WTC11 (cell line): ENCODE data around the gene AGO3. TPM values are rescaled to one million over a fixed set of nuclear protein-coding genes. Genes with fewer than 3 reads are reported as not detected.

Source experiments
- ATAC-seq: fragments of 200-7000 bp; cut with Tn5 transposase; 2 replicates; pipeline ENCODE4 v1.10.0; 2021; ENCODE audit warnings: mild to moderate bottlenecking, moderate library complexity
- CTCF ChIA-PET: fragments of 300-600 bp; sonication (Branson Sonifier 250); formaldehyde crosslinking; loops from one replicate; lab custom pipeline; 2021; ENCODE audit warnings: antibody characterized with exemption; lab: Charles Lee
- POLR2A ChIA-PET: fragments of 350-600 bp; sonication (Branson Sonifier 250); formaldehyde crosslinking; loops from one replicate; lab custom pipeline; 2021; ENCODE audit warnings: antibody characterized with exemption; lab: Charles Lee
- DNase-seq: peaks from one replicate; pipeline ENCODE4 v3.0.0; 2021; ENCODE audit warnings: low spot score
- H3K27ac Mint-ChIP-seq: 2 replicates; pipeline ENCODE4 v1.8.0; 2021; ENCODE audit warnings: mixed read lengths
- H3K27me3 Mint-ChIP-seq: 2 replicates; pipeline ENCODE4 v1.8.0; 2021; ENCODE audit warnings: low read depth, mild to moderate bottlenecking, moderate library complexity, mixed read lengths
- H3K36me3 Mint-ChIP-seq: 2 replicates; pipeline ENCODE4 v1.8.0; 2021; ENCODE audit warnings: mixed read lengths
- H3K4me1 Mint-ChIP-seq: 2 replicates; pipeline ENCODE4 v1.8.0; 2022; ENCODE audit warnings: mixed read lengths
- H3K4me3 Mint-ChIP-seq: 2 replicates; pipeline ENCODE4 v1.8.0; 2021; ENCODE audit warnings: mild to moderate bottlenecking, moderate library complexity, mixed read lengths
- H3K9me3 Mint-ChIP-seq: 2 replicates; pipeline ENCODE4 v1.8.0; 2021; ENCODE audit warnings: mixed read lengths
- ATF3 ChIP-seq: sonication (generic); formaldehyde crosslinking; conservative IDR thresholded peaks from 2 replicates; pipeline ENCODE4 v1.8.1; 2022; ENCODE audit warnings: mild to moderate bottlenecking, missing genetic modification reagents
- CREM ChIP-seq: sonication (generic); formaldehyde crosslinking; IDR thresholded peaks from 2 replicates; pipeline ENCODE4 v1.8.1; 2022; ENCODE audit warnings: mild to moderate bottlenecking, missing genetic modification reagents, moderate library complexity
- E2F4 ChIP-seq: sonication (generic); formaldehyde crosslinking; IDR thresholded peaks from 2 replicates; pipeline ENCODE4 v1.8.1; 2022; ENCODE audit warnings: low read depth, mild to moderate bottlenecking, moderate library complexity, missing genetic modification reagents, borderline replicate concordance
- ELF4 ChIP-seq: sonication (generic); formaldehyde crosslinking; IDR thresholded peaks from 2 replicates; pipeline ENCODE4 v1.8.1; 2022; ENCODE audit warnings: low read depth, mild to moderate bottlenecking, moderate library complexity, missing genetic modification reagents
- ERG ChIP-seq: fragments of 250-450 bp; sonication (Bioruptor Pico); IDR thresholded peaks from 2 replicates; pipeline ENCODE4 v1.8.0; 2021; ENCODE audit warnings: mild to moderate bottlenecking
- FOXK1 ChIP-seq: sonication (generic); formaldehyde crosslinking; IDR thresholded peaks from 2 replicates; pipeline ENCODE4 v1.8.0; 2022; ENCODE audit warnings: mild to moderate bottlenecking, moderate library complexity, missing genetic modification reagents
- IRF2 ChIP-seq: sonication (generic); formaldehyde crosslinking; IDR thresholded peaks from 2 replicates; pipeline ENCODE4 v1.8.0; 2022; ENCODE audit warnings: low read depth, missing genetic modification reagents, borderline replicate concordance
- JAZF1 ChIP-seq: fragments of 250-450 bp; sonication (Bioruptor Pico); IDR thresholded peaks from 2 replicates; pipeline ENCODE4 v1.9.0; 2021; ENCODE audit warnings: moderate library complexity, mild to moderate bottlenecking, inconsistent platforms
- KAT7 ChIP-seq: sonication (generic); formaldehyde crosslinking; IDR thresholded peaks from 2 replicates; pipeline ENCODE4 v1.8.1; 2023; ENCODE audit warnings: missing genetic modification reagents, mild to moderate bottlenecking, borderline replicate concordance
- NFE2L1 ChIP-seq: sonication (generic); formaldehyde crosslinking; IDR thresholded peaks from 2 replicates; pipeline ENCODE4 v1.8.1; 2023; ENCODE audit warnings: missing genetic modification reagents
- OVOL2 ChIP-seq: fragments of 250-450 bp; sonication (Bioruptor Pico); IDR thresholded peaks from 2 replicates; pipeline ENCODE4 v1.9.0; 2021; ENCODE audit warnings: mild to moderate bottlenecking, borderline replicate concordance
- PREB ChIP-seq: sonication (generic); formaldehyde crosslinking; IDR thresholded peaks from 2 replicates; pipeline ENCODE4 v1.8.1; 2022; ENCODE audit warnings: mild to moderate bottlenecking, missing genetic modification reagents, moderate library complexity, borderline replicate concordance
- RORB ChIP-seq: fragments of 250-450 bp; sonication (Bioruptor Pico); IDR thresholded peaks from 2 replicates; pipeline ENCODE4 v1.9.0; 2021; ENCODE audit warnings: mild to moderate bottlenecking
- SOX15 ChIP-seq: fragments of 250-450 bp; sonication (Bioruptor Pico); IDR thresholded peaks from 2 replicates; pipeline ENCODE4 v1.9.0; 2021; ENCODE audit warnings: mild to moderate bottlenecking
- SP1 ChIP-seq: sonication (generic); formaldehyde crosslinking; conservative IDR thresholded peaks from 2 replicates; pipeline ENCODE4 v1.8.1; 2022; ENCODE audit warnings: missing genetic modification reagents
- TEAD1 ChIP-seq: sonication (generic); formaldehyde crosslinking; IDR thresholded peaks from 2 replicates; pipeline ENCODE4 v1.8.0; 2022; ENCODE audit warnings: mild to moderate bottlenecking, missing genetic modification reagents
- ZNF121 ChIP-seq: sonication (generic); formaldehyde crosslinking; IDR thresholded peaks from 2 replicates; pipeline ENCODE4 v1.8.0; 2023; ENCODE audit warnings: missing genetic modification reagents
- ZNF138 ChIP-seq: sonication (generic); formaldehyde crosslinking; conservative IDR thresholded peaks from 2 replicates; pipeline ENCODE4 v1.8.1; 2022; ENCODE audit warnings: mild to moderate bottlenecking, moderate library complexity, missing genetic modification reagents
- ZNF263 ChIP-seq: sonication (generic); formaldehyde crosslinking; IDR thresholded peaks from 2 replicates; pipeline ENCODE4 v1.8.1; 2022; ENCODE audit warnings: low read depth, mild to moderate bottlenecking, moderate library complexity, missing genetic modification reagents
- total RNA-seq: library from RNA; stranded (reverse); gene quantifications from 3 replicates; pipeline ENCODE4 v1.2.3, GENCODE V29; 2021
- TF ChIP-seq, protein P1 (sequence below): fragments of 250-450 bp; sonication (Bioruptor Pico); IDR thresholded peaks from 2 replicates; pipeline ENCODE4 v1.9.0; 2021; ENCODE audit warnings: moderate library complexity, mild to moderate bottlenecking, inconsistent platforms, borderline replicate concordance
- TF ChIP-seq, protein P2 (sequence below): sonication (generic); formaldehyde crosslinking; IDR thresholded peaks from 2 replicates; pipeline ENCODE4 v1.8.0; 2023; ENCODE audit warnings: missing genetic modification reagents, mild to moderate bottlenecking, borderline replicate concordance
- TF ChIP-seq, protein P3 (sequence below): sonication (generic); formaldehyde crosslinking; conservative IDR thresholded peaks from 2 replicates; pipeline ENCODE4 v1.8.1; 2023; ENCODE audit warnings: mild to moderate bottlenecking, low read depth, missing genetic modification reagents, moderate library complexity

The AGO3 gene
- total RNA-seq, 1 experiment from 2014 or later: 26.8 TPM

DNA sequence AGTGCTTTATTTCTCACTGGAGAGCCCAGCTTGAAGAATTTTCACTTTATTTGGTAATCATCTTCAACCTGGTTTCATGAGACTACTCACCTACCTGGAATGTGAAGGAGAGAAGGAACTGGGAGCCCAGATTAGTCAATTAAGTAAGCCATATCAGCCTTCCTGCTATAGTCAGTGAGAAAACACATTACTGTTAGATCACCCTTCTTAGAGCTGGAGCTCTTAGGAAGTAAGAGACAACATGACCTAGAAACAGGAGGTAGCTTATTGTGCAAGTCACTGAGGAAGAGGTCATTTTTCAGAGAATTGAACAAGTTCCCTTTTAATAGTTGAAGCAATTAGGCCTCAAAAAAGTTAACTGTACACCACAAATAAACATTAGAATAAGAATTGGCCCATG is 103.8 kb downstream of the AGO3 start:
- Mint-ChIP-seq H3K27ac (no peak overlapping the region), H3K27me3 (no peaks in the 10 kb centered on the region), H3K4me3 (no peak overlapping the region), H3K4me1 (no peaks in the 10 kb centered on the region), H3K36me3 (peaks cover 26% of the 10 kb centered on the region), H3K9me3 (peaks cover 7% of the 10 kb centered on the region; the same call in 1 of the 2 replicates)
- ATAC-seq: no peak
- TF ChIP-seq OVOL2 (CRISPR knock-in tag) (no peak), FOXK1 (no peak), SP1 (CRISPR knock-in tag) (no peak), SOX15 (no peak), ELF4 (CRISPR knock-in tag) (no peak), ATF3 (no peak)
- TF ChIP-seq, protein P1, sequence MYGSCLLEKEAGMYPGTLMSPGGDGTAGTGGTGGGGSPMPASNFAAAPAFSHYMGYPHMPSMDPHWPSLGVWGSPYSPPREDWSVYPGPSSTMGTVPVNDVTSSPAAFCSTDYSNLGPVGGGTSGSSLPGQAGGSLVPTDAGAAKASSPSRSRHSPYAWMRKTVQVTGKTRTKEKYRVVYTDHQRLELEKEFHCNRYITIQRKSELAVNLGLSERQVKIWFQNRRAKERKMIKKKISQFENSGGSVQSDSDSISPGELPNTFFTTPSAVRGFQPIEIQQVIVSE (CRISPR knock-in tag): no peak
- no peak for DNase-seq
- ChIA-PET POLR2A (no interaction called here), CTCF (no interaction called here)

DNA sequence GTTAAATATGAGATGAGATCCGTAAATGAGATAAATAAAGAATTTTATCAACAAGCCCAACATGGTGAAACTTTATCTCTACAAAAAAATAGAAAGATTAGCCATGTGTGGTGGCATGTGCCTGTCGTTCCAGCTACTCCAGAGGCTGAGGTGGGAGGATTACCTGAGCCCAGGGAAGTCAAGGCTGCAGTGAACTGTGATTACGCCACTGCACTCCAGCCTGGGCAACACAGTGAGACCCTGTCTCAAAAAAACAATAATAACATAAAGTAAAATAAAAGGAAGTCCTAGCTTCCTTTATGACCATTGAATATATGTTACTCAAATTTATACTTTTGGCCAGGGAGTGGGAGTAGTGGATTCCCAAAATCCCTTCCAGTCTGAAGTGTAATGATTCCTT is 104.2 kb downstream of the AGO3 start:
- no peak overlapping the region for H3K4me3 Mint-ChIP-seq
- no peak overlapping the region for H3K27ac Mint-ChIP-seq
- ChIA-PET POLR2A (no interaction called here), CTCF (no interaction called here)
- peaks cover 30% of the 10 kb centered on the region for H3K36me3 Mint-ChIP-seq
- TF ChIP-seq ZNF121 (CRISPR knock-in tag) (0 out of 2 replicates have a peak, but pooled peaks have one; percentile 47), KAT7 (no peak)
- H3K27me3 Mint-ChIP-seq: no peaks in the 10 kb centered on the region
- no peaks in the 10 kb centered on the region for H3K4me1 Mint-ChIP-seq
- no peak for ATAC-seq
- peaks cover 7% of the 10 kb centered on the region; the same call in 1 of the 2 replicates for H3K9me3 Mint-ChIP-seq
- DNase-seq: no peak

DNA sequence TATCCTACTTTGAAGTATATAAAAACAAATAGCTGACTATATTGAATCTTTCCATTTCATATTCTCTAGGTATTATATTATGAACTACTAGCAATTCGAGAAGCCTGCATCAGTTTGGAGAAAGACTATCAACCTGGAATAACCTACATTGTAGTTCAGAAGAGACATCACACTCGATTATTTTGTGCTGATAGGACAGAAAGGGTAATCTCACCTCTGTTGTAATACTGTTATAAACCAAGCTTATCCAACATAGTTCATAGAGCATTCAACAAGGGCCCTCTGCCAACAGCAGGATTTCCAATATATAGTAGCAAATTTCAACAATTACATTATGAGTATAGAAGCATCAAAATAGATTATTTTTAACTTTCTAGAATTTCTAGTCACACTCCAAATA is 109.3 kb downstream of the AGO3 start:
- H3K27ac Mint-ChIP-seq: no peak overlapping the region
- POLR2A ChIA-PET: no interaction called here
- TF ChIP-seq SP1 (CRISPR knock-in tag) (no peak), ERG (CRISPR knock-in tag) (no peak), E2F4 (CRISPR knock-in tag) (no peak), ZNF138 (no peak), NFE2L1 (CRISPR knock-in tag) (no peak), TEAD1 (no peak), JAZF1 (CRISPR knock-in tag) (no peak), PREB (CRISPR knock-in tag) (no peak), RORB (CRISPR knock-in tag) (no peak), ZNF263 (CRISPR knock-in tag) (no peak), CREM (CRISPR knock-in tag) (no peak), IRF2 (CRISPR knock-in tag) (no peak)
- TF ChIP-seq, protein P2, sequence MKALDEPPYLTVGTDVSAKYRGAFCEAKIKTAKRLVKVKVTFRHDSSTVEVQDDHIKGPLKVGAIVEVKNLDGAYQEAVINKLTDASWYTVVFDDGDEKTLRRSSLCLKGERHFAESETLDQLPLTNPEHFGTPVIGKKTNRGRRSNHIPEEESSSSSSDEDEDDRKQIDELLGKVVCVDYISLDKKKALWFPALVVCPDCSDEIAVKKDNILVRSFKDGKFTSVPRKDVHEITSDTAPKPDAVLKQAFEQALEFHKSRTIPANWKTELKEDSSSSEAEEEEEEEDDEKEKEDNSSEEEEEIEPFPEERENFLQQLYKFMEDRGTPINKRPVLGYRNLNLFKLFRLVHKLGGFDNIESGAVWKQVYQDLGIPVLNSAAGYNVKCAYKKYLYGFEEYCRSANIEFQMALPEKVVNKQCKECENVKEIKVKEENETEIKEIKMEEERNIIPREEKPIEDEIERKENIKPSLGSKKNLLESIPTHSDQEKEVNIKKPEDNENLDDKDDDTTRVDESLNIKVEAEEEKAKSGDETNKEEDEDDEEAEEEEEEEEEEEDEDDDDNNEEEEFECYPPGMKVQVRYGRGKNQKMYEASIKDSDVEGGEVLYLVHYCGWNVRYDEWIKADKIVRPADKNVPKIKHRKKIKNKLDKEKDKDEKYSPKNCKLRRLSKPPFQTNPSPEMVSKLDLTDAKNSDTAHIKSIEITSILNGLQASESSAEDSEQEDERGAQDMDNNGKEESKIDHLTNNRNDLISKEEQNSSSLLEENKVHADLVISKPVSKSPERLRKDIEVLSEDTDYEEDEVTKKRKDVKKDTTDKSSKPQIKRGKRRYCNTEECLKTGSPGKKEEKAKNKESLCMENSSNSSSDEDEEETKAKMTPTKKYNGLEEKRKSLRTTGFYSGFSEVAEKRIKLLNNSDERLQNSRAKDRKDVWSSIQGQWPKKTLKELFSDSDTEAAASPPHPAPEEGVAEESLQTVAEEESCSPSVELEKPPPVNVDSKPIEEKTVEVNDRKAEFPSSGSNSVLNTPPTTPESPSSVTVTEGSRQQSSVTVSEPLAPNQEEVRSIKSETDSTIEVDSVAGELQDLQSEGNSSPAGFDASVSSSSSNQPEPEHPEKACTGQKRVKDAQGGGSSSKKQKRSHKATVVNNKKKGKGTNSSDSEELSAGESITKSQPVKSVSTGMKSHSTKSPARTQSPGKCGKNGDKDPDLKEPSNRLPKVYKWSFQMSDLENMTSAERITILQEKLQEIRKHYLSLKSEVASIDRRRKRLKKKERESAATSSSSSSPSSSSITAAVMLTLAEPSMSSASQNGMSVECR (CRISPR knock-in tag): no peak
- TF ChIP-seq, protein P3, sequence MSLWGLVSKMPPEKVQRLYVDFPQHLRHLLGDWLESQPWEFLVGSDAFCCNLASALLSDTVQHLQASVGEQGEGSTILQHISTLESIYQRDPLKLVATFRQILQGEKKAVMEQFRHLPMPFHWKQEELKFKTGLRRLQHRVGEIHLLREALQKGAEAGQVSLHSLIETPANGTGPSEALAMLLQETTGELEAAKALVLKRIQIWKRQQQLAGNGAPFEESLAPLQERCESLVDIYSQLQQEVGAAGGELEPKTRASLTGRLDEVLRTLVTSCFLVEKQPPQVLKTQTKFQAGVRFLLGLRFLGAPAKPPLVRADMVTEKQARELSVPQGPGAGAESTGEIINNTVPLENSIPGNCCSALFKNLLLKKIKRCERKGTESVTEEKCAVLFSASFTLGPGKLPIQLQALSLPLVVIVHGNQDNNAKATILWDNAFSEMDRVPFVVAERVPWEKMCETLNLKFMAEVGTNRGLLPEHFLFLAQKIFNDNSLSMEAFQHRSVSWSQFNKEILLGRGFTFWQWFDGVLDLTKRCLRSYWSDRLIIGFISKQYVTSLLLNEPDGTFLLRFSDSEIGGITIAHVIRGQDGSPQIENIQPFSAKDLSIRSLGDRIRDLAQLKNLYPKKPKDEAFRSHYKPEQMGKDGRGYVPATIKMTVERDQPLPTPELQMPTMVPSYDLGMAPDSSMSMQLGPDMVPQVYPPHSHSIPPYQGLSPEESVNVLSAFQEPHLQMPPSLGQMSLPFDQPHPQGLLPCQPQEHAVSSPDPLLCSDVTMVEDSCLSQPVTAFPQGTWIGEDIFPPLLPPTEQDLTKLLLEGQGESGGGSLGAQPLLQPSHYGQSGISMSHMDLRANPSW (CRISPR knock-in tag): no peak

More for the DNA sequence above, 109.3 kb downstream of the AGO3 start:
- H3K9me3 Mint-ChIP-seq: 0 out of 2 replicates have a peak, but pooled peaks cover 3% of the 10 kb centered on the region
- no peak overlapping the region for H3K4me3 Mint-ChIP-seq
- peaks cover 30% of the 10 kb centered on the region for H3K36me3 Mint-ChIP-seq
- H3K4me1 Mint-ChIP-seq: no peaks in the 10 kb centered on the region
- ATAC-seq (no peak), DNase-seq (no peak)
- H3K27me3 Mint-ChIP-seq: no peaks in the 10 kb centered on the region
- CTCF ChIA-PET: no interaction called here
